NB4 (cell line): ENCODE measurements around the gene NTN3.

Experiments used
- DNase-seq: peaks from one replicate; pipeline ENCODE4 v3.0.0; 2010; ENCODE audit warnings: low read depth
- H3K4me3 ChIP-seq: one replicate; pipeline ENCODE4 v1.5.1; 2011; ENCODE audit warnings: mild to moderate bottlenecking, low read depth, low read length, moderate library complexity
- MYC ChIP-seq: IDR thresholded peaks from 2 replicates; pipeline ENCODE4 v1.6.1; 2011; ENCODE audit warnings: low read depth, low read length
- POLR2A ChIP-seq: IDR thresholded peaks from 2 replicates; pipeline ENCODE4 v1.6.1; 2011; ENCODE audit warnings: mild to moderate bottlenecking; ENCODE audit not compliant: insufficient read length; ENCODE audit errors: extremely low read depth
- TF ChIP-seq, protein P1 (sequence below): IDR thresholded peaks from 2 replicates; pipeline ENCODE4 v1.6.1; 2011; ENCODE audit warnings: low read depth, low read length
- TF ChIP-seq, protein P2 (sequence below): IDR thresholded peaks from one replicate; pipeline ENCODE4 v1.5.1; 2012; ENCODE audit warnings: low read depth, low read length

The NTN3 gene

DNA sequence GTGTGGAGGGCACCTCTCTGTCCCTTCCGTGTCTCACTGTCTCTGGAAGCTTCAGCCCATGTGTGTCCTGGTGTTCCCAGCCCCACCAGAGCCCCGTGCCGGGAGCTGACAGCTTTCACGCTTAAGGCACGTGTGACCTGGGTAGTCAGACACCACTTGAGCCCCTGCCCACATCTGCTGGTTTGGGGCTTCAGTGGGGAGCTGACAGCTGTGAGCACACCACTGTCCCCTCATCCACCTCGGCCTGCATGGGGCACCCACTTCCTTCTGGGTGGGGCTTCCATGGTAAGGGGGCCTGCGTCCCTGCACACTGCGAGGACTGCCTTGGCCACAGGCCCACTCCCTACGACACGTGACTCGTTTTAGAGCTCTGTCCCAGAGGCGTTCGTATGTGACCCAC is 13.8 kb upstream of the NTN3 start:
- TF ChIP-seq, protein P1, sequence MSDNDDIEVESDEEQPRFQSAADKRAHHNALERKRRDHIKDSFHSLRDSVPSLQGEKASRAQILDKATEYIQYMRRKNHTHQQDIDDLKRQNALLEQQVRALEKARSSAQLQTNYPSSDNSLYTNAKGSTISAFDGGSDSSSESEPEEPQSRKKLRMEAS, result no peak
- no peak for TF ChIP-seq POLR2A
- no peak for DNase-seq
- H3K4me3 ChIP-seq, result no peak overlapping the region

DNA sequence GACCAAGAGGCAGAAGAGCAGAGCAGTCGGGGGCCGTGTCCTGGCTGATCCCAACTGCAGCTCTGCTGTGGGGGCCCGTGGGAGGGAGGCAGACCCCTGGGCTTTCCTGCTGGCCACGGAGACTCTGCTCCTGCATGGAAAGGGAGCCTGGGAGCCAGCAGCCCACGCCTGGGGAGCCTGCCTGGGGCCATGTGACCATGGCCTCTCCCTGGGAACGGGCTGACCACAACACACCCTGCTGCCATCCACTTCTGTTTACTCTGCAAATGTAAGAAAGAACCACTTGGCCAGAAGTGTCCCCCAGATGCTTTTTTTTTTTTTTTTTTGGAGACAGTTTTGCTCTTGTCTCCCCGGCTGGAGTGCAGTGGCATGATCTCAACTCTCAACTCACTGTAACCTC is 13.2 kb upstream of the NTN3 start:
- TF ChIP-seq, protein P1, result no peak
- TF ChIP-seq, protein P2, sequence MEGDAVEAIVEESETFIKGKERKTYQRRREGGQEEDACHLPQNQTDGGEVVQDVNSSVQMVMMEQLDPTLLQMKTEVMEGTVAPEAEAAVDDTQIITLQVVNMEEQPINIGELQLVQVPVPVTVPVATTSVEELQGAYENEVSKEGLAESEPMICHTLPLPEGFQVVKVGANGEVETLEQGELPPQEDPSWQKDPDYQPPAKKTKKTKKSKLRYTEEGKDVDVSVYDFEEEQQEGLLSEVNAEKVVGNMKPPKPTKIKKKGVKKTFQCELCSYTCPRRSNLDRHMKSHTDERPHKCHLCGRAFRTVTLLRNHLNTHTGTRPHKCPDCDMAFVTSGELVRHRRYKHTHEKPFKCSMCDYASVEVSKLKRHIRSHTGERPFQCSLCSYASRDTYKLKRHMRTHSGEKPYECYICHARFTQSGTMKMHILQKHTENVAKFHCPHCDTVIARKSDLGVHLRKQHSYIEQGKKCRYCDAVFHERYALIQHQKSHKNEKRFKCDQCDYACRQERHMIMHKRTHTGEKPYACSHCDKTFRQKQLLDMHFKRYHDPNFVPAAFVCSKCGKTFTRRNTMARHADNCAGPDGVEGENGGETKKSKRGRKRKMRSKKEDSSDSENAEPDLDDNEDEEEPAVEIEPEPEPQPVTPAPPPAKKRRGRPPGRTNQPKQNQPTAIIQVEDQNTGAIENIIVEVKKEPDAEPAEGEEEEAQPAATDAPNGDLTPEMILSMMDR, result no peak
- no peak for TF ChIP-seq POLR2A
- H3K4me3 ChIP-seq, result no peak overlapping the region
- DNase-seq, result no peak

DNA sequence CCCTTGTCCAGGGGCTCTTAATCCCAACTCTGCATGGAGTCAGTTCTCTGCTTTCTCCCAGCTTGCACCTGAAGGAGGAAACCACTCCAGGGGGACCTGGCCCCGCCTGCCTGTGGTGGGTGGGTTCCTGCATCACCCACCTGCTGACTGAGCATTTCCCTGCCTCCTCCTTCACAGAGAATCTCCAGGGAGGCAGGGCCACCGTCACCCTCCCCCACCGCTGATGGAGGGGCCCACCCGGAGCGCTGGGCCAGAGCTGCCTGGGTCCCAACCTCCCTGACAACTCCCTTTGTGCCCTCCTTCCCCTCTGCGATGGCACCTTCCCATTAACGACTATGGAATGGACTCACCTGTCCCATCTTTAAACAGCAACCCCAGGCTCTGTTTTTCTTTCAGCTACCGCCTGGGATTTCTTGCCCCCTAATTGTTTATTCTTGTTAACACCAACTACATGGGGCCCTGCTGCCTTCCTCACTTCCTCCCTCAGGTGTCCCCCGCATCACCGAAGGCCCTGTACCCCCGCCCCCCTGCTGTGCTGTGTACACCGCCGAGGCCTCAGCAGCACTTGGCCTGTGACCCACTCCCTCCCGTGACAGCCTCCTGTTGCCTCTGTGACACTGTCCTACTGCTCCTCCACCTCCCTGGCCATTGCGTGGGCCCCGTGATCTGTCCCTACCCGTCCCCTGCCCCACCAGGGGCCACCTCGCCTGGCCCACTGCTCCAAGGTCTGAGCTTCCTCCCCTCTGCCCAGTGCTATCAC is 12.0 kb upstream of the NTN3 start:
- H3K4me3 ChIP-seq, result peak overlapping the region; percentile 48
- TF ChIP-seq, protein P1, result no peak
- TF ChIP-seq MYC (no peak), POLR2A (no peak)
- TF ChIP-seq, protein P2, result no peak
- peak; percentile 31 for DNase-seq

DNA sequence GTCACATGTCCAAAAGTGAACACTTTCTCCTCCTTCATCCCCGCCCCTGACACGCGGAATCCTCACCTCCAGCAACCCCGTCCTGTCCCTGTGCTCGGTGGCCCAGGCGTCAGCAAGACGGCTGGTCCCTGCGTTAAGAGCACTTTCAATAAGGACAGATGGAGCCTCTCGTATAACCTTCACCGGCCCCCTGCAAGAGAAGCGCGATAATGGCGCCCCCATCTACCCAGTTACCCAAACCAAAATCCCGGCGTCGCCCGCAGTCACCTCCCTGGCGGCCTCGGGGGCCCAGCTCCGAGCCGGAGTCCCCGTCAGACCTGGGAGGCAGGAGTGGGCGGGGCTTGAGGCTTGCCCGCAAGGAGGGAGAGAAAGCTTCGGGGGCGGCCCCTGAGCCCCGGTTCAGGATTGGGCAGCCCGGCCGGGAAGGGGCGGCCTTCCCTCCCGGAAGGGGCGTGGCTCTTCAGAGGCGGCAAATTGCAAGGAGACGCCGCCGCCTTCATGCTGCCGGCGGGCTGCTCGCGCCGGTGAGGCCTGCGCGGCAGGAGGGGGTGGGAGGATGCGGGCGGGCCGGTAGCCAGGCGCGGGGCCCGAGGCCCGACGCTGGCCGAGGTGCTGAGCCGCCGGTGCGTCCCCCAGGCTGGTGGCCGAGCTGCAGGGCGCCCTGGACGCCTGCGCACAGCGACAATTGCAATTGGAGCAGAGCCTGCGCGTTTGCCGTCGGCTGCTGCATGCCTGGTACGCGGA is 11.3 kb upstream of the NTN3 start, which contains the start of gene TEDC2:
TSS of gene TEDC2 (plus strand) at position 463 of the 744 bp plus-strand sequence. CDS start at position 499, 36 bp downstream.
- TF ChIP-seq MYC (no peak), POLR2A (peak; percentile 2)
- TF ChIP-seq, protein P1, result peak; percentile 75
- peak within 1 kb of the TSS; percentile 61 for H3K4me3 ChIP-seq
- peak; percentile 97 for DNase-seq

DNA sequence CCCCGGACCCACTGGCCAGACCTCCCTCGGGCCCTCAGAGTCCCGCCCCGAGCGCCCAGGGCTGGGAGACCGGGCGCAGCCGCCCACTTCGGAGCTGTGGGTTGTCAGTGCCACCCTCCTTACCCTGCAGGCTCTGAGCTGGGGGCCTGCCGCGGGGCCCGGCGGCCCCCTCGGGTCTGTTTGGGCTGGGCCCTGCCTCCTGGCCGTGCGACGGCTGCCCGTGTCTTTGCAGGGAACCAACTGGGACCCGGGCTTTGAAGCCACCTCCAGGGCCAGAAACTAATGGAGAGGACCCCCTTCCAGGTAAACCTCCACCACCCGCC is 10.7 kb upstream of the NTN3 start:
- DNase-seq, result no peak
- H3K4me3 ChIP-seq, result peak overlapping the region; percentile 61
- TF ChIP-seq, protein P1, result no peak
- no peak for TF ChIP-seq POLR2A
- no peak for TF ChIP-seq MYC
- TF ChIP-seq, protein P2, result no peak

DNA sequence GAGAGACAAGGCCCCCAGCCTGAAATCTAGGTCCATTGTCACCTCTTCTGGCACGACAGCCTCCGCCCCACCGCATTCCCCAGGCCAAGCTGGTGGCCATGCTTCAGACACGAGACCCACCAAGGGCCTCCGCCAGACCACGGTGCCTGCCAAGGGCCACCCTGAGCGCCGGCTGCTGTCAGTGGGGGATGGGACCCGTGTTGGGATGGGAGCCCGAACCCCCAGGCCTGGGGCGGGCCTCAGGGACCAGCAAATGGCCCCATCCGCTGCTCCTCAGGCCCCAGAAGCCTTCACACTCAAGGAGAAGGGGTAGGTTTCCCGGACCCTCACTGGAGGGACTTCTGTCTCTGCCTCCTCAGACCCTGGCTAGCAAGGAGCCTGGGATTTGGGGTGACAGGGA is 10.2 kb upstream of the NTN3 start:
- TF ChIP-seq MYC, result no peak
- TF ChIP-seq, protein P2, result no peak
- TF ChIP-seq POLR2A, result no peak
- TF ChIP-seq, protein P1, result no peak
- no peak for DNase-seq
- H3K4me3 ChIP-seq, result peak overlapping the region; percentile 61
